Activated CD8-positive, alpha-beta T cell treated with anti-CD3 and anti-CD28 coated beads for 36 hours (primary cell): Measurements from ENCODE around the gene DUSP16. TPM values are rescaled to one million over a fixed set of nuclear protein-coding genes. Genes with fewer than 3 reads are reported as not detected.

Experiments used
- ATAC-seq: fragments of 200-7000 bp; cut with Tn5 transposase; one replicate; pipeline ENCODE4 v1.10.0; 2021; ENCODE audit warnings: mild to moderate bottlenecking, moderate library complexity
- CTCF ChIA-PET: fragments of 350-600 bp; sonication (Branson Sonifier 250); formaldehyde crosslinking; loops from one replicate; lab custom pipeline; 2021; ENCODE audit warnings: antibody characterized with exemption; lab: Charles Lee
- POLR2A ChIA-PET: fragments of 350-600 bp; sonication (Branson Sonifier 250); formaldehyde crosslinking; loops from one replicate; lab custom pipeline; 2021; ENCODE audit warnings: antibody characterized with exemption; lab: Charles Lee
- DNase-seq: peaks from one replicate; pipeline ENCODE4 v3.0.0-alpha.2; 2020
- H3K27ac Mint-ChIP-seq: one replicate; pipeline ENCODE4 v1.8.0; 2021; ENCODE audit warnings: mild to moderate bottlenecking, mixed read lengths
- H3K27me3 Mint-ChIP-seq: one replicate; pipeline ENCODE4 v1.8.0; 2021; ENCODE audit warnings: mixed read lengths
- H3K36me3 Mint-ChIP-seq: one replicate; pipeline ENCODE4 v1.8.0; 2021; ENCODE audit warnings: low read depth, mixed read lengths
- H3K4me1 Mint-ChIP-seq: one replicate; pipeline ENCODE4 v1.8.0; 2021; ENCODE audit warnings: low read depth, mixed read lengths
- H3K4me3 Mint-ChIP-seq: one replicate; pipeline ENCODE4 v1.8.0; 2021; ENCODE audit warnings: mild to moderate bottlenecking, moderate library complexity, mixed read lengths
- H3K9me3 Mint-ChIP-seq: one replicate; pipeline ENCODE4 v1.8.0; 2021; ENCODE audit warnings: mixed read lengths
- intact Hi-C: fragments of 100-400 bp; cut with micrococcal nuclease; formaldehyde crosslinking; loops from one replicate; pipeline ENCODE4 v1.10.0; 2022
- total RNA-seq, 2 experiments: library from RNA; stranded (reverse); gene quantifications; one replicate each; pipeline ENCODE4 v1.2.3, GENCODE V29; 2021
- TF ChIP-seq, protein P1 (sequence below): fragments of 200-600 bp; IDR thresholded peaks from one replicate; pipeline ENCODE4 v1.8.0; 2022; ENCODE audit warnings: antibody characterized with exemption, mild to moderate bottlenecking

The DUSP16 gene
- total RNA-seq, 2 experiments from 2014 or later: 28.2 to 30.2 TPM

DNA sequence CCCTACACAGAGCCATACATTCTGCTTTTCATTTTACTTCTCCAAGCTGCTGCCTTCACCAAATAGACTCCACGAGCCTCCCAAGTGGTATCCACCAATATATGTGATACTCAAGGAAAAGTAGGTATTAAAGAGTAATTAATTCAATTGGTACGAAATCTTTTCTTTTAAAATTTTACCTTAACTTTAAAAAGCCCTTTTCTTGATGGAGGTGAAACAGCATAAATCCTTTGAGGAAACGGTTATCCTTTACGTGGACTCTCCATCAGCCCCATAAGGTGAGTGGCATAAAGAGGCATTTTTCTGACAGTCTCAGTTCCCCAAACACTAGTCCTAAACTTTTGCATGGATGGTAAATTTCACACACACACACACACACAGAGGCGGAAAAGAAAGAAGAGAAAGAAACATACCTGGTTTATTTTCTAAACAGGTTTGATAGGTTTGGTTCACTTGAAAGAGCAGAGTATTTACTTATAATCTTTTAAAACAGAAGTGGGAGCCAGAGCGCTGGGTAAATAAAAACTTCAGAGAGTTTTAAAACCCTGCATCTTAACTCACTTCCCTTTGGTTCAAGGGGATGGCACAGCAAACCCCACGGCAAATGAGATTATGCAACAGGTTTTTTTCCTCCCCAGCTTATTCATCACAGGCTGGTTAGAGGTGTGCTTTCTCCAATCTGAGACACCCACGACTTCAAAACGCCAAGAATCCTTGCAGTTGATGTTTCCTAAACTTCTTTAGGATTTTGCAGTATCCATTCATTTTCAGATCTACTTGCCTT is 1.9 kb downstream of the DUSP16 start:
- peak; percentile 50 for ATAC-seq
- intact Hi-C loops: loop anchor here (5.0 kb wide), 2 partner anchors 53 to 177 kb away; no protein-coding TSS in a partner anchor
- POLR2A ChIA-PET: interaction anchor here (0.7 to 1.6 kb wide), 12 partner anchors 9 to 161 kb away, joined by 3 to 6 read pairs (median 4); no protein-coding TSS in a partner anchor
- CTCF ChIA-PET: interaction anchor here (0.9 to 1.5 kb wide), 7 partner anchors 60 to 176 kb away, joined by 3 to 5 read pairs (median 3); no protein-coding TSS in a partner anchor
- Mint-ChIP-seq H3K9me3 (peaks cover 3% of the 10 kb centered on the region), H3K27ac (peak overlapping the region; percentile 91), H3K4me3 (peak overlapping the region; percentile 89), H3K4me1 (peaks cover 38% of the 10 kb centered on the region), H3K36me3 (peaks cover 13% of the 10 kb centered on the region), H3K27me3 (no peaks in the 10 kb centered on the region)
- peak; percentile 66 for DNase-seq
- TF ChIP-seq, protein P1, sequence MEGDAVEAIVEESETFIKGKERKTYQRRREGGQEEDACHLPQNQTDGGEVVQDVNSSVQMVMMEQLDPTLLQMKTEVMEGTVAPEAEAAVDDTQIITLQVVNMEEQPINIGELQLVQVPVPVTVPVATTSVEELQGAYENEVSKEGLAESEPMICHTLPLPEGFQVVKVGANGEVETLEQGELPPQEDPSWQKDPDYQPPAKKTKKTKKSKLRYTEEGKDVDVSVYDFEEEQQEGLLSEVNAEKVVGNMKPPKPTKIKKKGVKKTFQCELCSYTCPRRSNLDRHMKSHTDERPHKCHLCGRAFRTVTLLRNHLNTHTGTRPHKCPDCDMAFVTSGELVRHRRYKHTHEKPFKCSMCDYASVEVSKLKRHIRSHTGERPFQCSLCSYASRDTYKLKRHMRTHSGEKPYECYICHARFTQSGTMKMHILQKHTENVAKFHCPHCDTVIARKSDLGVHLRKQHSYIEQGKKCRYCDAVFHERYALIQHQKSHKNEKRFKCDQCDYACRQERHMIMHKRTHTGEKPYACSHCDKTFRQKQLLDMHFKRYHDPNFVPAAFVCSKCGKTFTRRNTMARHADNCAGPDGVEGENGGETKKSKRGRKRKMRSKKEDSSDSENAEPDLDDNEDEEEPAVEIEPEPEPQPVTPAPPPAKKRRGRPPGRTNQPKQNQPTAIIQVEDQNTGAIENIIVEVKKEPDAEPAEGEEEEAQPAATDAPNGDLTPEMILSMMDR: no peak

- TF ChIP-seq, protein P1: no peak
- H3K27me3 Mint-ChIP-seq: no peaks in the 10 kb centered on the region
Observed at GRCh38 chr12:12559719-12560296, 2.9 kb downstream of the DUSP16 start.

DNA sequence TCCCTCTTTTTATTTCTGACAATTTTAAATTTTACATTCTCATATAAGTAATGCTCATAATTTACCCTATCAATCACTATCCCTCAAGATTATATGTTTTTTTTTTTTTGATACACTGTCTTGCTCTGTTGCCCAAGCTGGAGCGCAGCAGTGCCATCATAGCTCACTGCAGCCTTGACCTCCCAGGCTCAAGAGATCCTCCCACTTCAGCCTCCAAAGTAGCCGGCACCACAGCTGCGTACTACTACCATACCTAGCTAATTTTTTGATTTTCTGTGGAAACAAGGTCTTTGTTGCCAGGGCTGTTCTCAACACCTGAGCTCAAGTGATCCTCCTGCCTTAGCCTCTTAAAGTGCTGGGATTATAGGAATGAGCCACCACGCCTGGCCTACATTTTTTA is 4.4 kb downstream of the DUSP16 start:
- H3K9me3 Mint-ChIP-seq: no peaks in the 10 kb centered on the region
- no peak overlapping the region for H3K4me3 Mint-ChIP-seq
- ChIA-PET CTCF (interaction anchor here (1.0 to 1.2 kb wide), 3 partner anchors 179 to 200 kb away, joined by 3 read pairs; no protein-coding TSS in a partner anchor), POLR2A (interaction anchor here (0.7 to 1.4 kb wide), 2 partner anchors 14 to 84 kb away, joined by 5 to 6 read pairs; no protein-coding TSS in a partner anchor)
- peaks cover 18% of the 10 kb centered on the region for H3K36me3 Mint-ChIP-seq
- ATAC-seq: no peak
- intact Hi-C loops: no loop called here
- TF ChIP-seq, protein P1: no peak
- H3K27ac Mint-ChIP-seq: no peak overlapping the region
- no peak for DNase-seq
- no peaks in the 10 kb centered on the region for H3K27me3 Mint-ChIP-seq
- peaks cover 36% of the 10 kb centered on the region for H3K4me1 Mint-ChIP-seq

More at GRCh38 chr12:12559719-12560296, 2.9 kb downstream of the DUSP16 start:
- DNase-seq: no peak
- peak overlapping the region; percentile 89 for H3K4me3 Mint-ChIP-seq
- intact Hi-C loops: loop anchor here (5.0 kb wide), 2 partner anchors 53 to 177 kb away; no protein-coding TSS in a partner anchor
- peak overlapping the region; percentile 55 for H3K27ac Mint-ChIP-seq
- CTCF ChIA-PET: interaction anchor here (1.5 kb wide), 1 partner anchor 161 kb away, joined by 4 read pairs; no protein-coding TSS in a partner anchor
- POLR2A ChIA-PET: interaction anchor here (0.9 to 1.5 kb wide), 3 partner anchors 17 to 117 kb away, joined by 3 to 6 read pairs (median 3); no protein-coding TSS in a partner anchor
- H3K9me3 Mint-ChIP-seq: peaks cover under 1% of the 10 kb centered on the region
- H3K4me1 Mint-ChIP-seq: peaks cover 42% of the 10 kb centered on the region
- H3K36me3 Mint-ChIP-seq: peaks cover 16% of the 10 kb centered on the region
- no peak for ATAC-seq

- Mint-ChIP-seq H3K36me3 (peaks cover 21% of the 10 kb centered on the region), H3K27ac (no peak overlapping the region), H3K27me3 (no peaks in the 10 kb centered on the region), H3K4me3 (no peak overlapping the region), H3K4me1 (peaks cover 32% of the 10 kb centered on the region), H3K9me3 (no peaks in the 10 kb centered on the region)
- ChIA-PET POLR2A (interaction anchor here (0.6 to 0.7 kb wide), 2 partner anchors 14 to 15 kb away, joined by 3 to 5 read pairs; no protein-coding TSS in a partner anchor), CTCF (interaction anchor here (1.0 to 1.2 kb wide), 3 partner anchors 42 to 181 kb away, joined by 3 read pairs; no protein-coding TSS in a partner anchor)
- intact Hi-C loops: no loop called here
- TF ChIP-seq, protein P1: no peak
- no peak for DNase-seq
- ATAC-seq: no peak
Observed at GRCh38 chr12:12557733-12558132, 4.9 kb downstream of the DUSP16 start.
